ENCODE data around the gene P4HB.

DNA sequence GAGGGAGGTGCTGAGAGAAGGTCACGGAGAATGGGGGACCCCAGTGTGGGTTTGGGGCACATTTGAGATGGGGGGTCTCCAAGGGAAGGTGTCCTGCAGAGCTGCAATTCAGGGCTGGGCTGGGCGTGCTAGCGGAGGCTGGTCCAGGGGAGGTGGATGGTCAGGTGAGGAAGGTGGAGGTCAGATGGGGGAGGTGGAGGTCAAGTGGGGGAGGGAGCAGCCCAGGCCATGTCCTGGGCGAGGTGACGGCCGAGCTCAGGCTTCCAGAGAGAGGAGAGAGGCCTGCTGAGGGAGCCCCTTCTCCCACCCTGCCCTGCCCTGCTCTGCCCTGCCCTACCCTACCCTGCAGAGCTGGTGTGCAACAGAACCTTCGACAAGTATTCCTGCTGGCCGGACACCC is 49.9 kb downstream of the P4HB start:
- TF ChIP-seq, protein P1, sequence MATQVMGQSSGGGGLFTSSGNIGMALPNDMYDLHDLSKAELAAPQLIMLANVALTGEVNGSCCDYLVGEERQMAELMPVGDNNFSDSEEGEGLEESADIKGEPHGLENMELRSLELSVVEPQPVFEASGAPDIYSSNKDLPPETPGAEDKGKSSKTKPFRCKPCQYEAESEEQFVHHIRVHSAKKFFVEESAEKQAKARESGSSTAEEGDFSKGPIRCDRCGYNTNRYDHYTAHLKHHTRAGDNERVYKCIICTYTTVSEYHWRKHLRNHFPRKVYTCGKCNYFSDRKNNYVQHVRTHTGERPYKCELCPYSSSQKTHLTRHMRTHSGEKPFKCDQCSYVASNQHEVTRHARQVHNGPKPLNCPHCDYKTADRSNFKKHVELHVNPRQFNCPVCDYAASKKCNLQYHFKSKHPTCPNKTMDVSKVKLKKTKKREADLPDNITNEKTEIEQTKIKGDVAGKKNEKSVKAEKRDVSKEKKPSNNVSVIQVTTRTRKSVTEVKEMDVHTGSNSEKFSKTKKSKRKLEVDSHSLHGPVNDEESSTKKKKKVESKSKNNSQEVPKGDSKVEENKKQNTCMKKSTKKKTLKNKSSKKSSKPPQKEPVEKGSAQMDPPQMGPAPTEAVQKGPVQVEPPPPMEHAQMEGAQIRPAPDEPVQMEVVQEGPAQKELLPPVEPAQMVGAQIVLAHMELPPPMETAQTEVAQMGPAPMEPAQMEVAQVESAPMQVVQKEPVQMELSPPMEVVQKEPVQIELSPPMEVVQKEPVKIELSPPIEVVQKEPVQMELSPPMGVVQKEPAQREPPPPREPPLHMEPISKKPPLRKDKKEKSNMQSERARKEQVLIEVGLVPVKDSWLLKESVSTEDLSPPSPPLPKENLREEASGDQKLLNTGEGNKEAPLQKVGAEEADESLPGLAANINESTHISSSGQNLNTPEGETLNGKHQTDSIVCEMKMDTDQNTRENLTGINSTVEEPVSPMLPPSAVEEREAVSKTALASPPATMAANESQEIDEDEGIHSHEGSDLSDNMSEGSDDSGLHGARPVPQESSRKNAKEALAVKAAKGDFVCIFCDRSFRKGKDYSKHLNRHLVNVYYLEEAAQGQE (IDR thresholded peaks at IDR 0.05; ENCODE audit: unreplicated experiment): no peak
- TF ChIP-seq, protein P2, sequence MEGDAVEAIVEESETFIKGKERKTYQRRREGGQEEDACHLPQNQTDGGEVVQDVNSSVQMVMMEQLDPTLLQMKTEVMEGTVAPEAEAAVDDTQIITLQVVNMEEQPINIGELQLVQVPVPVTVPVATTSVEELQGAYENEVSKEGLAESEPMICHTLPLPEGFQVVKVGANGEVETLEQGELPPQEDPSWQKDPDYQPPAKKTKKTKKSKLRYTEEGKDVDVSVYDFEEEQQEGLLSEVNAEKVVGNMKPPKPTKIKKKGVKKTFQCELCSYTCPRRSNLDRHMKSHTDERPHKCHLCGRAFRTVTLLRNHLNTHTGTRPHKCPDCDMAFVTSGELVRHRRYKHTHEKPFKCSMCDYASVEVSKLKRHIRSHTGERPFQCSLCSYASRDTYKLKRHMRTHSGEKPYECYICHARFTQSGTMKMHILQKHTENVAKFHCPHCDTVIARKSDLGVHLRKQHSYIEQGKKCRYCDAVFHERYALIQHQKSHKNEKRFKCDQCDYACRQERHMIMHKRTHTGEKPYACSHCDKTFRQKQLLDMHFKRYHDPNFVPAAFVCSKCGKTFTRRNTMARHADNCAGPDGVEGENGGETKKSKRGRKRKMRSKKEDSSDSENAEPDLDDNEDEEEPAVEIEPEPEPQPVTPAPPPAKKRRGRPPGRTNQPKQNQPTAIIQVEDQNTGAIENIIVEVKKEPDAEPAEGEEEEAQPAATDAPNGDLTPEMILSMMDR (conservative IDR thresholded peaks at IDR 0.05; ENCODE audit: low read depth in 2 of 2): no peak
- TF ChIP-seq JUNB (IDR thresholded peaks at IDR 0.05; ENCODE audit: unreplicated experiment) (no peak), CREB1 (CRISPR knock-in tag; IDR thresholded peaks at IDR 0.05; ENCODE audit: low read depth) (no peak), EZH2phosphoT487 (IDR thresholded peaks at IDR 0.05; ENCODE audit: unreplicated experiment) (no peak), POLR2AphosphoS5 (IDR thresholded peaks at IDR 0.05; ENCODE audit: low read depth) (no peak), EZH2 (IDR thresholded peaks at IDR 0.05; ENCODE audit: low read depth, unreplicated experiment) (no peak), ZNF331 (CRISPR knock-in tag; IDR thresholded peaks at IDR 0.05; ENCODE audit: low read depth) (no peak), STAT1 (IDR thresholded peaks at IDR 0.05; ENCODE audit: unreplicated experiment) (no peak), NANOG (IDR thresholded peaks at IDR 0.05; ENCODE audit: borderline replicate concordance) (no peak), ZNF114 (CRISPR knock-in tag; IDR thresholded peaks at IDR 0.05) (no peak)
- TF ChIP-seq, protein P3, sequence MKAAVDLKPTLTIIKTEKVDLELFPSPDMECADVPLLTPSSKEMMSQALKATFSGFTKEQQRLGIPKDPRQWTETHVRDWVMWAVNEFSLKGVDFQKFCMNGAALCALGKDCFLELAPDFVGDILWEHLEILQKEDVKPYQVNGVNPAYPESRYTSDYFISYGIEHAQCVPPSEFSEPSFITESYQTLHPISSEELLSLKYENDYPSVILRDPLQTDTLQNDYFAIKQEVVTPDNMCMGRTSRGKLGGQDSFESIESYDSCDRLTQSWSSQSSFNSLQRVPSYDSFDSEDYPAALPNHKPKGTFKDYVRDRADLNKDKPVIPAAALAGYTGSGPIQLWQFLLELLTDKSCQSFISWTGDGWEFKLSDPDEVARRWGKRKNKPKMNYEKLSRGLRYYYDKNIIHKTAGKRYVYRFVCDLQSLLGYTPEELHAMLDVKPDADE (IDR thresholded peaks at IDR 0.05): no peak
- TF ChIP-seq, protein P4, sequence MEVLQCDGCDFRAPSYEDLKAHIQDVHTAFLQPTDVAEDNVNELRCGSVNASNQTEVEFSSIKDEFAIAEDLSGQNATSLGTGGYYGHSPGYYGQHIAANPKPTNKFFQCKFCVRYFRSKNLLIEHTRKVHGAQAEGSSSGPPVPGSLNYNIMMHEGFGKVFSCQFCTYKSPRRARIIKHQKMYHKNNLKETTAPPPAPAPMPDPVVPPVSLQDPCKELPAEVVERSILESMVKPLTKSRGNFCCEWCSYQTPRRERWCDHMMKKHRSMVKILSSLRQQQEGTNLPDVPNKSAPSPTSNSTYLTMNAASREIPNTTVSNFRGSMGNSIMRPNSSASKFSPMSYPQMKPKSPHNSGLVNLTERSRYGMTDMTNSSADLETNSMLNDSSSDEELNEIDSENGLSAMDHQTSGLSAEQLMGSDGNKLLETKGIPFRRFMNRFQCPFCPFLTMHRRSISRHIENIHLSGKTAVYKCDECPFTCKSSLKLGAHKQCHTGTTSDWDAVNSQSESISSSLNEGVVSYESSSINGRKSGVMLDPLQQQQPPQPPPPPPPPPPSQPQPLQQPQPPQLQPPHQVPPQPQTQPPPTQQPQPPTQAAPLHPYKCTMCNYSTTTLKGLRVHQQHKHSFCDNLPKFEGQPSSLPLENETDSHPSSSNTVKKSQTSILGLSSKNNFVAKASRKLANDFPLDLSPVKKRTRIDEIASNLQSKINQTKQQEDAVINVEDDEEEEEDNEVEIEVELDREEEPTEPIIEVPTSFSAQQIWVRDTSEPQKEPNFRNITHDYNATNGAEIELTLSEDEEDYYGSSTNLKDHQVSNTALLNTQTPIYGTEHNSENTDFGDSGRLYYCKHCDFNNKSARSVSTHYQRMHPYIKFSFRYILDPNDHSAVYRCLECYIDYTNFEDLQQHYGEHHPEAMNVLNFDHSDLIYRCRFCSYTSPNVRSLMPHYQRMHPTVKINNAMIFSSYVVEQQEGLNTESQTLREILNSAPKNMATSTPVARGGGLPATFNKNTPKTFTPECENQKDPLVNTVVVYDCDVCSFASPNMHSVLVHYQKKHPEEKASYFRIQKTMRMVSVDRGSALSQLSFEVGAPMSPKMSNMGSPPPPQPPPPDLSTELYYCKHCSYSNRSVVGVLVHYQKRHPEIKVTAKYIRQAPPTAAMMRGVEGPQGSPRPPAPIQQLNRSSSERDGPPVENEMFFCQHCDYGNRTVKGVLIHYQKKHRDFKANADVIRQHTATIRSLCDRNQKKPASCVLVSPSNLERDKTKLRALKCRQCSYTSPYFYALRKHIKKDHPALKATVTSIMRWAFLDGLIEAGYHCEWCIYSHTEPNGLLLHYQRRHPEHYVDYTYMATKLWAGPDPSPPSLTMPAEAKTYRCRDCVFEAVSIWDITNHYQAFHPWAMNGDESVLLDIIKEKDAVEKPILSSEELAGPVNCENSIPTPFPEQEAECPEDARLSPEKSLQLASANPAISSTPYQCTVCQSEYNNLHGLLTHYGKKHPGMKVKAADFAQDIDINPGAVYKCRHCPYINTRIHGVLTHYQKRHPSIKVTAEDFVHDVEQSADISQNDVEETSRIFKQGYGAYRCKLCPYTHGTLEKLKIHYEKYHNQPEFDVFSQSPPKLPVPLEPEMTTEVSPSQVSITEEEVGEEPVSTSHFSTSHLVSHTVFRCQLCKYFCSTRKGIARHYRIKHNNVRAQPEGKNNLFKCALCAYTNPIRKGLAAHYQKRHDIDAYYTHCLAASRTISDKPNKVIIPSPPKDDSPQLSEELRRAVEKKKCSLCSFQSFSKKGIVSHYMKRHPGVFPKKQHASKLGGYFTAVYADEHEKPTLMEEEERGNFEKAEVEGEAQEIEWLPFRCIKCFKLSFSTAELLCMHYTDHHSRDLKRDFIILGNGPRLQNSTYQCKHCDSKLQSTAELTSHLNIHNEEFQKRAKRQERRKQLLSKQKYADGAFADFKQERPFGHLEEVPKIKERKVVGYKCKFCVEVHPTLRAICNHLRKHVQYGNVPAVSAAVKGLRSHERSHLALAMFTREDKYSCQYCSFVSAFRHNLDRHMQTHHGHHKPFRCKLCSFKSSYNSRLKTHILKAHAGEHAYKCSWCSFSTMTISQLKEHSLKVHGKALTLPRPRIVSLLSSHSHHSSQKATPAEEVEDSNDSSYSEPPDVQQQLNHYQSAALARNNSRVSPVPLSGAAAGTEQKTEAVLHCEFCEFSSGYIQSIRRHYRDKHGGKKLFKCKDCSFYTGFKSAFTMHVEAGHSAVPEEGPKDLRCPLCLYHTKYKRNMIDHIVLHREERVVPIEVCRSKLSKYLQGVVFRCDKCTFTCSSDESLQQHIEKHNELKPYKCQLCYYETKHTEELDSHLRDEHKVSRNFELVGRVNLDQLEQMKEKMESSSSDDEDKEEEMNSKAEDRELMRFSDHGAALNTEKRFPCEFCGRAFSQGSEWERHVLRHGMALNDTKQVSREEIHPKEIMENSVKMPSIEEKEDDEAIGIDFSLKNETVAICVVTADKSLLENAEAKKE (CRISPR knock-in tag; IDR thresholded peaks at IDR 0.05): no peak

All from GM23338 (cell line).